HG03565 (cell line): Measurements from ENCODE around the gene MEIKIN.
"Not testable (repeated sequence)": the region's sequence is repeated elsewhere in the genome, so short reads cannot be mapped to it uniquely, and the experiment has no call there.

Experiments used
- ATAC-seq: cut with Tn5 transposase; IDR thresholded peaks from one replicate; pipeline ENCODE4 v1.9.1; 2021; ENCODE audit warnings: mild to moderate bottlenecking, moderate library complexity; ENCODE audit not compliant: unreplicated experiment

Gene MEIKIN

GRCh38 chr5:131814990-131815389 is 130.5 kb downstream of the MEIKIN start:
- no peak for ATAC-seq

GRCh38 chr5:131812371-131813160 is 132.9 kb downstream of the MEIKIN start:
- no peak for ATAC-seq

GRCh38 chr5:131810510-131811249 is 134.8 kb downstream of the MEIKIN start:
- ATAC-seq: no peak

GRCh38 chr5:131796793-131797693 is 148.4 kb downstream of the MEIKIN start, which contains the start of gene FNIP1:
FNIP1 (minus strand) TSS chr5:131797017; CDS start chr5:131796921, 96 bp downstream.
- peak; percentile 91 for ATAC-seq

GRCh38 chr5:131795879-131796792 is 149.3 kb downstream of the MEIKIN start:
- ATAC-seq: peak; percentile 5

- no peak for ATAC-seq
These were observed 150.2 kb downstream of the MEIKIN start for GRCh38 chr5:131795228-131795627.

GRCh38 chr5:131794586-131794985 is 150.9 kb downstream of the MEIKIN start:
- no peak for ATAC-seq

- ATAC-seq: no peak
These were observed 152.6 kb downstream of the MEIKIN start for GRCh38 chr5:131792896-131793295.

GRCh38 chr5:131791866-131792265 is 153.6 kb downstream of the MEIKIN start:
- no peak for ATAC-seq

GRCh38 chr5:131790550-131790949 is 154.9 kb downstream of the MEIKIN start:
- no peak for ATAC-seq

GRCh38 chr5:131789765-131790164 is 155.7 kb downstream of the MEIKIN start:
- ATAC-seq: no peak

- ATAC-seq: no peak
These were observed 157.7 kb downstream of the MEIKIN start for GRCh38 chr5:131787736-131788135.

GRCh38 chr5:131786900-131787692 is 158.4 kb downstream of the MEIKIN start:
- no peak for ATAC-seq

GRCh38 chr5:131786036-131786435 is 159.4 kb downstream of the MEIKIN start:
- ATAC-seq: no peak

- ATAC-seq: no peak
These were observed 161.6 kb downstream of the MEIKIN start for GRCh38 chr5:131783874-131784273.

GRCh38 chr5:131783357-131783756 is 162.1 kb downstream of the MEIKIN start:
- no peak for ATAC-seq

- ATAC-seq: no peak
These were observed 162.7 kb downstream of the MEIKIN start for GRCh38 chr5:131782717-131783116.

- not testable (repeated sequence) for ATAC-seq
These were observed 167.3 kb downstream of the MEIKIN start for GRCh38 chr5:131778141-131778540.

- no peak for ATAC-seq
These were observed 169.0 kb downstream of the MEIKIN start for GRCh38 chr5:131776450-131776849.
